Small intestine (tissue), 7 donors: Measurements from ENCODE around the gene DPP4. TPM values are rescaled to one million over a fixed set of nuclear protein-coding genes. Genes with fewer than 3 reads are reported as not detected.

Experiments
- DNase-seq, 2 donors: peaks; one replicate each; pipeline versions ENCODE4 v3.0.0 to v3.0.0-alpha.2; 2013
- FAIRE-seq: peaks from 2 replicates; lab custom pipeline; 2012; peaks lifted over from hg19 to GRCh38; lab: Jason Lieb, UNC
- H3K27ac ChIP-seq, 3 donors: one replicate each; pipeline ENCODE4 v1.5.1; 2013; ENCODE audit warnings: low read length in 2 of 3, mild to moderate bottlenecking in 2 of 3, control low read depth in 1 of 3, inconsistent platforms in 1 of 3, low read depth in 1 of 3, moderate library complexity in 1 of 3
- H3K27me3 ChIP-seq, 3 donors: one replicate each; pipeline ENCODE4 v1.6.1; 2013; ENCODE audit warnings: low read length in 3 of 3, inconsistent platforms in 1 of 3; ENCODE audit not compliant: control insufficient read depth in 3 of 3, insufficient read depth in 3 of 3
- H3K36me3 ChIP-seq, 3 donors: one replicate each; pipeline ENCODE4 v1.6.1; 2013; ENCODE audit warnings: low read length in 3 of 3, inconsistent platforms in 1 of 3, low read depth in 1 of 3, mild to moderate bottlenecking in 1 of 3, moderate library complexity in 1 of 3; ENCODE audit not compliant: control insufficient read depth in 3 of 3, insufficient read depth in 2 of 3
- H3K4me1 ChIP-seq, 3 donors: one replicate each; pipeline ENCODE4 v1.6.1; 2013; ENCODE audit warnings: low read length in 2 of 3, inconsistent platforms in 1 of 3, low read depth in 1 of 3, mild to moderate bottlenecking in 1 of 3, moderate library complexity in 1 of 3; ENCODE audit not compliant: control insufficient read depth in 3 of 3, insufficient read depth in 2 of 3
- H3K4me3 ChIP-seq, 3 donors: one replicate each; pipeline ENCODE4 v1.5.1; 2013; ENCODE audit warnings: low read length in 3 of 3, control low read depth in 1 of 3, inconsistent platforms in 1 of 3, low read depth in 1 of 3, mild to moderate bottlenecking in 1 of 3, moderate library complexity in 1 of 3
- H3K9me3 ChIP-seq, 2 donors: one replicate each; pipeline ENCODE4 v1.6.1; 2013; ENCODE audit warnings: low read depth in 1 of 2, low read length in 1 of 2; ENCODE audit not compliant: control insufficient read depth in 2 of 2, insufficient read depth in 1 of 2
- WGBS, 3 donors: extraction: QIAGEN DNeasy Blood & Tissue Kit; methylation state at CpG; one replicate each; pipeline ENCODE4 v1.1.7; 2013; 5-methylcytosine and 5-hydroxymethylcytosine counted together
- polyA plus RNA-seq, 4 donors: library from polyadenylated mRNA; stranded (reverse) in 3 of 4; unstranded in 1 of 4; fragments of 200-250 nt in 3 of 4; fragments of 120-200 nt in 1 of 4; gene quantifications; one replicate each; pipeline versions ENCODE4 v1.2.1 to v1.2.3, GENCODE V29; 2013
- donor health status: healthy with polysubstance abuse.
- donor health status: control.
- donor health status: control.
- donor health status: Bipolar disorder and iron deficiency.
- donor health status: healthy.

The DPP4 gene
- polyA plus RNA-seq, 4 donors: 35.8 to 253 (median 52.0) TPM

- no peaks in the 10 kb centered on the region for H3K4me1 ChIP-seq
- no peaks in the 10 kb centered on the region for H3K9me3 ChIP-seq
- FAIRE-seq (no peak), DNase-seq (no peak)
- 90 to 95% (median 93%) methylated on average over 4 of the region's 4 CpGs for WGBS, 3 donors
- H3K27me3 ChIP-seq: no peaks in the 10 kb centered on the region
- no peak overlapping the region for H3K4me3 ChIP-seq
- no peak overlapping the region for H3K27ac ChIP-seq
- peaks cover 0 to 16% (median 13%) of the 10 kb centered on the region in 3 donors for H3K36me3 ChIP-seq
Observed at GRCh38 chr2:162044586-162044985, 29.4 kb downstream of the DPP4 start.

DNA sequence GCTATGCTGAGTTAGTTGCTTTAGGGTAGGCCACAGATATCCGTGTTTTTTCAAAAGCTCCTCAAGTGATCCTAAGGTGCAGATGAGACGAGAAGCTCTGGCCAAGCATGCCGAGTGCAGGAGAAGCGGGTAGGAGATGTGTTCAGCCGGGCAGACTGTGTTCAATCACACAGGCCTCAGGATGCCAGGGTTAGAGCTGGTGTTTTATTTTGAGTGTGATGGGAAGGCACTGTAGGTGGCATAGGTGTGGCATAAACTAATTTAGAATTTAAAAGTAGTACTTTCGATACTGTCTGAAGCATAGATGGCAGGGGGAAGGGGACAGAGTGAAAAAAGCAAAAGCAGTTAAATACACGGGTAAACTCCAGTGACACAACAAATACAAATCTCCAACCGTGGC is 30.9 kb downstream of the DPP4 start:
- FAIRE-seq: no peak
- DNase-seq: no peak
- 92 to 95% (median 93%) methylated on average over 8 of the region's 8 CpGs for WGBS, 3 donors
- H3K4me1 ChIP-seq: no peaks in the 10 kb centered on the region
- H3K36me3 ChIP-seq: peaks cover 2 to 16% (median 15%) of the 10 kb centered on the region in 3 donors
- H3K27me3 ChIP-seq: no peaks in the 10 kb centered on the region
- H3K9me3 ChIP-seq: no peaks in the 10 kb centered on the region
- H3K27ac ChIP-seq: no peak overlapping the region
- H3K4me3 ChIP-seq: no peak overlapping the region

GRCh38 chr2:162041485-162041884 is 32.5 kb downstream of the DPP4 start:
- 72 to 89% (median 88%) methylated on average over 1 of the region's 1 CpG for WGBS, 3 donors
- H3K9me3 ChIP-seq: no peaks in the 10 kb centered on the region
- H3K36me3 ChIP-seq: peaks cover 2 to 19% (median 18%) of the 10 kb centered on the region in 3 donors
- H3K4me3 ChIP-seq: no peak overlapping the region
- H3K27me3 ChIP-seq: no peaks in the 10 kb centered on the region
- H3K4me1 ChIP-seq: no peaks in the 10 kb centered on the region
- H3K27ac ChIP-seq: no peak overlapping the region
- no peak for DNase-seq
- no peak for FAIRE-seq

DNA sequence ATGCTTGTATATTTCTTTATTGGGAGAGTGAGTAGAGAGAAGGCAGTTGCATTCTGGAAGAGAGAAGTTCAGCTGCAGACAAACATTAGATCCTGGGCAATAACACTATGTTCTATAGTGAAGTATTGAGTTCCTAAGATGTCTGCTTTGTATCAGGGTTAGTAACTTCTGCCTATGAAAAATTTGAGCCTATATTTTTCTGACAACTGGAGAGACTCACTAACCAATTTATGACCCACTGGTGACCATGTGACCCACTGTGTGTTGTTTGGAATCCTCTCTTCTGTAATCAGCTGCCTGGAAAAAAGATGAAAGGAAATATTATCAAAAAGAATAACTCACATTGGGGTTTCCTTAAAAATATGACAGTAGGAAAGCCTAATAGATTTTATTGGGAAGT is 35.3 kb downstream of the DPP4 start:
- FAIRE-seq (no peak), DNase-seq (no peak)
- no peak overlapping the region for H3K4me3 ChIP-seq
- H3K9me3 ChIP-seq: no peaks in the 10 kb centered on the region
- peaks cover 6 to 16% (median 14%) of the 10 kb centered on the region in 3 donors for H3K36me3 ChIP-seq
- H3K27me3 ChIP-seq: no peaks in the 10 kb centered on the region
- H3K27ac ChIP-seq: no peak overlapping the region
- H3K4me1 ChIP-seq: no peaks in the 10 kb centered on the region

- 79 to 94% (median 91%) methylated on average over 1 of the region's 1 CpG for WGBS, 3 donors
- Histone ChIP-seq H3K27ac (no peak overlapping the region), H3K9me3 (no peaks in the 10 kb centered on the region), H3K36me3 (peaks cover 6 to 15% (median 10%) of the 10 kb centered on the region in 3 donors), H3K4me1 (no peaks in the 10 kb centered on the region), H3K27me3 (no peaks in the 10 kb centered on the region), H3K4me3 (no peak overlapping the region)
- DNase-seq (no peak), FAIRE-seq (no peak)
Observed at GRCh38 chr2:162037886-162038285, 36.1 kb downstream of the DPP4 start.

- Histone ChIP-seq H3K36me3 (peaks cover 6 to 16% (median 14%) of the 10 kb centered on the region in 3 donors), H3K9me3 (no peaks in the 10 kb centered on the region), H3K27me3 (no peaks in the 10 kb centered on the region), H3K27ac (no peak overlapping the region), H3K4me3 (no peak overlapping the region), H3K4me1 (no peaks in the 10 kb centered on the region)
- FAIRE-seq: peak; percentile 15
- DNase-seq: no peak
- 64 to 86% (median 74%) methylated on average over 3 of the region's 3 CpGs for WGBS, 3 donors
Observed at GRCh38 chr2:162037028-162037795, 36.8 kb downstream of the DPP4 start.

DNA sequence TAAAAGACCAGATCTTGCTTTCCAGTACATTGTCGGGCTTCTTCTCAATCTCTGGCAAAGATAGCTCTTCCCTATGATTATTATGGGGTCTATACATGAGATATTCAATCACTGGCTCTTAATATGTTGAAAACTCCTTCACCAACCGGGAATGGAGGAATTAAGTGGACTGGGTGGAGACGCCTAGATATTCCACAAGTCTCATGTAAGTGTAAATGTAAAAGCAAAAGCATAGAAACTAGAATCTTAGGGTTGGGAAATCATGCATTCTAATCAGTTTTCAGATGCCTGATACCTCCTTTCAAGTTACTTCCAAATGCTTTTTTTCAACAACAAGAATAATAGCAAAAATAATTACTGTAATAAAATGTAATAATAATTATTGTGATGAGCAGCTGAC is 38.0 kb downstream of the DPP4 start:
- Histone ChIP-seq H3K27me3 (no peaks in the 10 kb centered on the region), H3K4me3 (no peak overlapping the region), H3K9me3 (no peaks in the 10 kb centered on the region), H3K36me3 (peaks cover 7 to 23% (median 19%) of the 10 kb centered on the region in 3 donors), H3K27ac (no peak overlapping the region), H3K4me1 (no peaks in the 10 kb centered on the region)
- FAIRE-seq (no peak), DNase-seq (no peak)
- WGBS, 3 donors: 92 to 100% (median 97%) methylated on average over 3 of the region's 3 CpGs

DNA sequence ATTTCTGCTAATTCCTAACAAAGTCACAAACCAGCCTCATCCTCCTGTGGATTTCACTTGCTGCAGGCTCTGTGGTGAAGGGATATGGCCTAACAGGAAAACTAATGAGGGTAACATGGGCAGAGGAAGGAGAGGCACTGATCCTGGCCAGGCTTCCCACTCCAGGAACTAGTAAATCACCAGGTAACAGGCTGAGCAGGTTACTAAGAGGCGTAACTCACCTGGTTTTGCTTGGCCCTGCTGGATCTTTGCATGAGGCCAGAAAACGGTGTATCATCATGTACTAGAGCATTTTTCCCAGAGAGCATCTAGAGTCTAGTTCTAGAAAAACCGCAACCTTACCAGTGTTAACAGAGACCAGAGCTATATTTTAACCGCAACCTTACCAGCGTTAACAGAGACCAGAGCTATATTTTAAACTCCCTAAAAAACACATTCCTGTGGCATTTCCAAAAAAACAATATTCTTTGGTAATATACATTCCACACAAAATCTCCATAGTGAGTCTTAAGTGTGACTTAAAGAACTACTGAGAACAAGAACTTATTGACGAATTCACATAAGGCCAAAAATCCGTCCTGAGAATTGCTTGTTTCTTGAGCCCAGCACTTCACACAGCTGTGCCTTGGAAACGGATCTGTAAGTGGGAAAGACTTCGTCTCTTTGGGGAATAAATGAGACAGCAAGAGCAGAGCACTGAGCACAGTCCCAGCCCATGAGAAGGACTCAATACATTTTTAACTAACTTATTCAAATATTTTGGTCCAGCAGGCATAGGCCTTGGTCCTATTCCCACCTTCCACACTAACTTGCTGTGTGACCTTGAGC is 43.4 kb downstream of the DPP4 start:
- peaks cover 8 to 39% (median 11%) of the 10 kb centered on the region in 3 donors for H3K36me3 ChIP-seq
- FAIRE-seq: no peak
- H3K4me1 ChIP-seq: peaks cover 0 to 6% (median 3%) of the 10 kb centered on the region in 3 donors
- 90 to 92% (median 90%) methylated on average over 9 of the region's 9 CpGs for WGBS, 3 donors
- H3K27ac ChIP-seq: no peak overlapping the region
- H3K27me3 ChIP-seq: no peaks in the 10 kb centered on the region
- H3K4me3 ChIP-seq: no peak overlapping the region
- no peak for DNase-seq
- no peaks in the 10 kb centered on the region for H3K9me3 ChIP-seq
